K562 (cell line): ENCODE results near the gene CALML6. TPM values are rescaled to one million over a fixed set of nuclear protein-coding genes. Genes with fewer than 3 reads are reported as not detected.

ENCODE experiments used
- CEBPB ChIP-seq: fragments of 450-650 bp; IDR thresholded peaks from 2 replicates; pipeline ENCODE4 v1.6.1; 2016; ENCODE audit warnings: missing genetic modification characterization, missing compliant biosample characterization
- EGR1 ChIP-seq: fragments of 450-650 bp; conservative IDR thresholded peaks from 2 replicates; pipeline ENCODE4 v1.6.1; 2017; ENCODE audit warnings: mild to moderate bottlenecking
- HDGF ChIP-seq: fragments of 450-650 bp; IDR thresholded peaks from 2 replicates; pipeline ENCODE4 v1.6.1; 2016
- JUN ChIP-seq, 2 experiments: sonication (generic) in 1 of 2; formaldehyde crosslinking in 1 of 2; IDR thresholded peaks; 2 replicates each; pipeline versions ENCODE4 v1.6.1 to v1.8.0; 2012 to 2022; ENCODE audit warnings: borderline replicate concordance in 2 of 2, mild to moderate bottlenecking in 2 of 2, improper control_type of control experiment in 1 of 2, low read depth in 1 of 2, low read length in 1 of 2, missing genetic modification reagents in 1 of 2
- KLF6 ChIP-seq: fragments of 250-450 bp; sonication (Bioruptor Pico); IDR thresholded peaks from 2 replicates; pipeline ENCODE4 v1.4.0; 2020; ENCODE audit warnings: mild to moderate bottlenecking, moderate library complexity, borderline replicate concordance
- RBFOX2 ChIP-seq: fragments of 200-400 bp; formaldehyde crosslinking; IDR thresholded peaks from 2 replicates; pipeline ENCODE4 v1.6.1; 2017; ENCODE audit warnings: low read depth, mild to moderate bottlenecking, low read length, moderate library complexity
- SAP30 ChIP-seq: fragments of 200-600 bp; sonication (generic); IDR thresholded peaks from 2 replicates; pipeline ENCODE4 v1.6.1; 2012; ENCODE audit warnings: borderline replicate concordance, low read depth, mild to moderate bottlenecking, moderate library complexity, low read length, control low read depth, inconsistent platforms; ENCODE audit not compliant: insufficient read depth, poor library complexity, severe bottlenecking
- SUPT5H ChIP-seq: fragments of 450-650 bp; IDR thresholded peaks from 2 replicates; pipeline ENCODE4 v1.6.1; 2016
- U2AF2 ChIP-seq: fragments of 200-400 bp; formaldehyde crosslinking; optimal IDR thresholded peaks from 2 replicates; pipeline ENCODE3; 2017; ENCODE audit warnings: low read depth, mild to moderate bottlenecking, low read length
- ZNF3 ChIP-seq: fragments of 250-450 bp; sonication (Bioruptor Pico); IDR thresholded peaks from 2 replicates; pipeline ENCODE4 v1.5.0; 2021; ENCODE audit warnings: mild to moderate bottlenecking, moderate library complexity
- polyA plus RNA-seq, 8 experiments: library from polyadenylated mRNA; depleted of rRNA in 4 of 8; stranded (reverse) in 5 of 8; unstranded in 3 of 8; fragments of >200 nt; fragmentation: Nextera tagmentation in 2 of 8; fragmentation: Illumina TruSeq in 1 of 8; extraction: Ambion mirVana in 2 of 8; extraction: Trizol in 1 of 8; gene quantifications; 2 replicates each; pipeline versions ENCODE4 v1.2.1 to v1.2.3, GENCODE V29; 2011 to 2014; ENCODE audit warnings: inconsistent platforms in 1 of 8, missing spikeins in 1 of 8
- total RNA-seq, 7 experiments: library from RNA; depleted of rRNA in 6 of 7; stranded (reverse); fragments of >200 nt in 6 of 7; fragmentation: Illumina TruSeq in 2 of 7; extraction: Trizol in 2 of 7; gene quantifications; 2 replicates each; pipeline versions ENCODE4 v1.2.1 to v1.2.3, GENCODE V29; 2011 to 2021; ENCODE audit warnings: low replicate concordance in 1 of 7
- TF ChIP-seq, protein P1 (sequence below): fragments of 450-650 bp; IDR thresholded peaks from 2 replicates; pipeline ENCODE4 v1.6.1; 2016; ENCODE audit warnings: mild to moderate bottlenecking, moderate library complexity
- TF ChIP-seq, protein P2 (sequence below): fragments of 250-450 bp; sonication (Bioruptor Pico); IDR thresholded peaks from 2 replicates; pipeline ENCODE4 v1.5.0; 2022; ENCODE audit warnings: mild to moderate bottlenecking

The CALML6 gene
- total and polyA plus RNA-seq, 9 of the 15 experiments (the other 6 are each of a cell fraction or from before 2014, with no cell fraction given), result 0.14 TPM; not detected in 8

DNA sequence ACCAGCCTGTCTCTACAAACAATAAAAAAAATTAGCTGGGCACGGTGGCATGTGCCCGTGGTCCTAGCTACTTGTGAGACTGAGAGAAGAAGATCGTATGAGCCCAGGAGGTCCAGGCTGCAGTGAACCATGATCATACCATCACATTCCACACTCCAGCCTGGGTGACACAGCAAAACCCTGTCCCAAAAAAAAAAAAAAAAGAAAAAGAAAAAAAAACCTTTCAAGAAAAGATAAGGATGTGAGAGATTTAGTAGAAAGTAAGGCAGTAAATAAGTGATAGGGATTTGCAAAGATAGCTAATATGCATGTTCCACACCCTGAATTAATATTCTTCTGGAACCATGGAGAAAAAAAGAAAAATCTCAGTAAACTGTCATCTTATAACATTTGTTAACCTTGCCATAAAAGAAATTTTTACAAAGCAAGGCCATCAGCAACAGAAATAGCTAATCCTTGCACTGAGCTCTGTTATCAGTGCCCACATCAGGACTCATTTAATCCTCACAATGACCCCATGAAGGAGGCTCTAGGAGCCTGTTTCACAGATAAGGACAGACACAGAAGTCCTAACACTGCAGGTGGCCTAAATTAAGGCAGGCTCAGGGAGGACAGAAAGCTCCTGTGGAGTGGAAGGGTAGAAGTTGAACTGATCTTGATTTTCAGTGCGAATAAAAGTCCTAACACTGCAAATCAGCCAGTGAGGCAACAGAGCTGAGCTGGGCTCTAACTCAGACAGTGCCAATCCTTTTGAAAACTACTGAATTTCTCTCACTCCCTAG lies 31.8 kb upstream of the CALML6 start (continued):
- TF ChIP-seq, protein P1, sequence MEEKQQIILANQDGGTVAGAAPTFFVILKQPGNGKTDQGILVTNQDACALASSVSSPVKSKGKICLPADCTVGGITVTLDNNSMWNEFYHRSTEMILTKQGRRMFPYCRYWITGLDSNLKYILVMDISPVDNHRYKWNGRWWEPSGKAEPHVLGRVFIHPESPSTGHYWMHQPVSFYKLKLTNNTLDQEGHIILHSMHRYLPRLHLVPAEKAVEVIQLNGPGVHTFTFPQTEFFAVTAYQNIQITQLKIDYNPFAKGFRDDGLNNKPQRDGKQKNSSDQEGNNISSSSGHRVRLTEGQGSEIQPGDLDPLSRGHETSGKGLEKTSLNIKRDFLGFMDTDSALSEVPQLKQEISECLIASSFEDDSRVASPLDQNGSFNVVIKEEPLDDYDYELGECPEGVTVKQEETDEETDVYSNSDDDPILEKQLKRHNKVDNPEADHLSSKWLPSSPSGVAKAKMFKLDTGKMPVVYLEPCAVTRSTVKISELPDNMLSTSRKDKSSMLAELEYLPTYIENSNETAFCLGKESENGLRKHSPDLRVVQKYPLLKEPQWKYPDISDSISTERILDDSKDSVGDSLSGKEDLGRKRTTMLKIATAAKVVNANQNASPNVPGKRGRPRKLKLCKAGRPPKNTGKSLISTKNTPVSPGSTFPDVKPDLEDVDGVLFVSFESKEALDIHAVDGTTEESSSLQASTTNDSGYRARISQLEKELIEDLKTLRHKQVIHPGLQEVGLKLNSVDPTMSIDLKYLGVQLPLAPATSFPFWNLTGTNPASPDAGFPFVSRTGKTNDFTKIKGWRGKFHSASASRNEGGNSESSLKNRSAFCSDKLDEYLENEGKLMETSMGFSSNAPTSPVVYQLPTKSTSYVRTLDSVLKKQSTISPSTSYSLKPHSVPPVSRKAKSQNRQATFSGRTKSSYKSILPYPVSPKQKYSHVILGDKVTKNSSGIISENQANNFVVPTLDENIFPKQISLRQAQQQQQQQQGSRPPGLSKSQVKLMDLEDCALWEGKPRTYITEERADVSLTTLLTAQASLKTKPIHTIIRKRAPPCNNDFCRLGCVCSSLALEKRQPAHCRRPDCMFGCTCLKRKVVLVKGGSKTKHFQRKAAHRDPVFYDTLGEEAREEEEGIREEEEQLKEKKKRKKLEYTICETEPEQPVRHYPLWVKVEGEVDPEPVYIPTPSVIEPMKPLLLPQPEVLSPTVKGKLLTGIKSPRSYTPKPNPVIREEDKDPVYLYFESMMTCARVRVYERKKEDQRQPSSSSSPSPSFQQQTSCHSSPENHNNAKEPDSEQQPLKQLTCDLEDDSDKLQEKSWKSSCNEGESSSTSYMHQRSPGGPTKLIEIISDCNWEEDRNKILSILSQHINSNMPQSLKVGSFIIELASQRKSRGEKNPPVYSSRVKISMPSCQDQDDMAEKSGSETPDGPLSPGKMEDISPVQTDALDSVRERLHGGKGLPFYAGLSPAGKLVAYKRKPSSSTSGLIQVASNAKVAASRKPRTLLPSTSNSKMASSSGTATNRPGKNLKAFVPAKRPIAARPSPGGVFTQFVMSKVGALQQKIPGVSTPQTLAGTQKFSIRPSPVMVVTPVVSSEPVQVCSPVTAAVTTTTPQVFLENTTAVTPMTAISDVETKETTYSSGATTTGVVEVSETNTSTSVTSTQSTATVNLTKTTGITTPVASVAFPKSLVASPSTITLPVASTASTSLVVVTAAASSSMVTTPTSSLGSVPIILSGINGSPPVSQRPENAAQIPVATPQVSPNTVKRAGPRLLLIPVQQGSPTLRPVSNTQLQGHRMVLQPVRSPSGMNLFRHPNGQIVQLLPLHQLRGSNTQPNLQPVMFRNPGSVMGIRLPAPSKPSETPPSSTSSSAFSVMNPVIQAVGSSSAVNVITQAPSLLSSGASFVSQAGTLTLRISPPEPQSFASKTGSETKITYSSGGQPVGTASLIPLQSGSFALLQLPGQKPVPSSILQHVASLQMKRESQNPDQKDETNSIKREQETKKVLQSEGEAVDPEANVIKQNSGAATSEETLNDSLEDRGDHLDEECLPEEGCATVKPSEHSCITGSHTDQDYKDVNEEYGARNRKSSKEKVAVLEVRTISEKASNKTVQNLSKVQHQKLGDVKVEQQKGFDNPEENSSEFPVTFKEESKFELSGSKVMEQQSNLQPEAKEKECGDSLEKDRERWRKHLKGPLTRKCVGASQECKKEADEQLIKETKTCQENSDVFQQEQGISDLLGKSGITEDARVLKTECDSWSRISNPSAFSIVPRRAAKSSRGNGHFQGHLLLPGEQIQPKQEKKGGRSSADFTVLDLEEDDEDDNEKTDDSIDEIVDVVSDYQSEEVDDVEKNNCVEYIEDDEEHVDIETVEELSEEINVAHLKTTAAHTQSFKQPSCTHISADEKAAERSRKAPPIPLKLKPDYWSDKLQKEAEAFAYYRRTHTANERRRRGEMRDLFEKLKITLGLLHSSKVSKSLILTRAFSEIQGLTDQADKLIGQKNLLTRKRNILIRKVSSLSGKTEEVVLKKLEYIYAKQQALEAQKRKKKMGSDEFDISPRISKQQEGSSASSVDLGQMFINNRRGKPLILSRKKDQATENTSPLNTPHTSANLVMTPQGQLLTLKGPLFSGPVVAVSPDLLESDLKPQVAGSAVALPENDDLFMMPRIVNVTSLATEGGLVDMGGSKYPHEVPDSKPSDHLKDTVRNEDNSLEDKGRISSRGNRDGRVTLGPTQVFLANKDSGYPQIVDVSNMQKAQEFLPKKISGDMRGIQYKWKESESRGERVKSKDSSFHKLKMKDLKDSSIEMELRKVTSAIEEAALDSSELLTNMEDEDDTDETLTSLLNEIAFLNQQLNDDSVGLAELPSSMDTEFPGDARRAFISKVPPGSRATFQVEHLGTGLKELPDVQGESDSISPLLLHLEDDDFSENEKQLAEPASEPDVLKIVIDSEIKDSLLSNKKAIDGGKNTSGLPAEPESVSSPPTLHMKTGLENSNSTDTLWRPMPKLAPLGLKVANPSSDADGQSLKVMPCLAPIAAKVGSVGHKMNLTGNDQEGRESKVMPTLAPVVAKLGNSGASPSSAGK, result no peak
- TF ChIP-seq CEBPB (tag) (no peak), KLF6 (CRISPR knock-in tag) (no peak), U2AF2 (no peak), RBFOX2 (no peak), ZNF3 (CRISPR knock-in tag) (no peak), JUN (IDR thresholded peaks at IDR 0.05; ENCODE audit: borderline replicate concordance, low read depth, low read length) (no peak), JUN (CRISPR knock-in tag; IDR thresholded peaks at IDR 0.05; ENCODE audit: borderline replicate concordance) (no peak), HDGF (no peak), SUPT5H (no peak), EGR1 (no peak), SAP30 (no peak)
- TF ChIP-seq, protein P2, sequence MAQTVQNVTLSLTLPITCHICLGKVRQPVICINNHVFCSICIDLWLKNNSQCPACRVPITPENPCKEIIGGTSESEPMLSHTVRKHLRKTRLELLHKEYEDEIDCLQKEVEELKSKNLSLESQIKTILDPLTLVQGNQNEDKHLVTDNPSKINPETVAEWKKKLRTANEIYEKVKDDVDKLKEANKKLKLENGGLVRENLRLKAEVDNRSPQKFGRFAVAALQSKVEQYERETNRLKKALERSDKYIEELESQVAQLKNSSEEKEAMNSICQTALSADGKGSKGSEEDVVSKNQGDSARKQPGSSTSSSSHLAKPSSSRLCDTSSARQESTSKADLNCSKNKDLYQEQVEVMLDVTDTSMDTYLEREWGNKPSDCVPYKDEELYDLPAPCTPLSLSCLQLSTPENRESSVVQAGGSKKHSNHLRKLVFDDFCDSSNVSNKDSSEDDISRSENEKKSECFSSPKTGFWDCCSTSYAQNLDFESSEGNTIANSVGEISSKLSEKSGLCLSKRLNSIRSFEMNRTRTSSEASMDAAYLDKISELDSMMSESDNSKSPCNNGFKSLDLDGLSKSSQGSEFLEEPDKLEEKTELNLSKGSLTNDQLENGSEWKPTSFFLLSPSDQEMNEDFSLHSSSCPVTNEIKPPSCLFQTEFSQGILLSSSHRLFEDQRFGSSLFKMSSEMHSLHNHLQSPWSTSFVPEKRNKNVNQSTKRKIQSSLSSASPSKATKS (CRISPR knock-in tag), result no peak
